Activated CD8-positive, alpha-beta memory T cell treated with anti-CD3 and anti-CD28 coated beads, Interleukin-2, amount 50 U/mL, for 1 hour (primary cell): Measurements from ENCODE around the gene IL11.

ENCODE experiments used
- DNase-seq: peaks from one replicate; pipeline ENCODE4 v3.0.0-alpha.2; 2020; ENCODE audit errors: extremely low read depth

IL11 gene

GRCh38 chr19:55324662-55325061 is 45.6 kb downstream of the IL11 start:
- DNase-seq = no peak

DNA sequence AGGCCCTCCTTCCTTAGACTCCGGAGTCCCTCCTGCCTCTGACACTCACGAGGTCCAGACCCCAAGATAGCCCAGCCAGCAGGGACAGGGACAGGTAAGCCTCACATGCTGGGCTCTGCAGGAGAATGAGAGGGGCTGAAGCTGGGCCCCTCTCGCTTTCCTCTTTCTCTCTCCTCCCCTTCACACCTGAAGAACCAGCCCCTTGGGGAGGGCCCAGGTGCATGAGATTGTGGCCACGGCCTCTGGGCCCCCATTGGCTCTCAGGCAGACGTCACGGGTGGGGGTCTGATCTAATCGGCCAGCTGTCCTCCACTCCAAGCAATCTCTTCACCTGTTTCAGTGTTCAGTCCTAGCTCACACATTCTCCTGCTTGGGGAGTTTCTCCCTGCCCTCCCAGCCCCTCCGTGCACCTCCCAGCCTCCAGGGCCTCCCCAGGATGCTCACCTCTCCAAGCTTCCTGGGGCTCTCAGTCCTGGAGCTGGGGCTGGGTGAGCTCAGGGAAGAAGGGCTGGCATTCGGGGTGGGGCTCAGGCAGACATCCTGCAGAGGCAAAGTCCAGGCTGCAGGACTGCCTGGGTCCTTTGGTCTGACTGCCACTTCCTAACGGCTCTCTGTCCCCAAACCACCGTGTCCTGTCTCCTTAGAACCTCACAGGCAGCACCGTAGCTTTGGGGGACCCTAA is 47.9 kb downstream of the IL11 start:
- DNase-seq = no peak

GRCh38 chr19:55321466-55322137 is 48.7 kb downstream of the IL11 start:
- DNase-seq = no peak

GRCh38 chr19:55320844-55321419 is 49.3 kb downstream of the IL11 start:
- DNase-seq = no peak

GRCh38 chr19:55319785-55320184 is 50.5 kb downstream of the IL11 start:
- DNase-seq = no peak

DNA sequence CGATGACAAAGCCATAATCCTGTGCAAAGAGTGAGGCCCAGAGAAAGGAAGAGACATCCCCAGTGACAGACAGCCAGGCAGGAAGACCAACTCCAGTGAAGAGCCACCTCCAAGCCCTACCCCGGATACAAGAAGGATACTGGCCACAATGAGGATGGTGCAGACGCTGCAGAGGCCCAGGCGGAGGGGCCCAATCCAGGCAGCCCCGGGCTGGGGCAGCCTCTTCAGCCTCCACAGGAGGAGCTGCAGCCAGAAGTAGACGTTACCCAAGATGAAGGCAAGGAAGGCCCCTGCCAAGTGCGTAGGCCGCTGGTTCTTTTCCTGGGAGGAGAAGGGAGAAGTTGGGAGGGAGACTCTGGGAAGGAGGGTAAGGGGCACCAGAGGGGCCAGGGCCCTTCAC is 53.6 kb downstream of the IL11 start:
- DNase-seq = no peak

DNA sequence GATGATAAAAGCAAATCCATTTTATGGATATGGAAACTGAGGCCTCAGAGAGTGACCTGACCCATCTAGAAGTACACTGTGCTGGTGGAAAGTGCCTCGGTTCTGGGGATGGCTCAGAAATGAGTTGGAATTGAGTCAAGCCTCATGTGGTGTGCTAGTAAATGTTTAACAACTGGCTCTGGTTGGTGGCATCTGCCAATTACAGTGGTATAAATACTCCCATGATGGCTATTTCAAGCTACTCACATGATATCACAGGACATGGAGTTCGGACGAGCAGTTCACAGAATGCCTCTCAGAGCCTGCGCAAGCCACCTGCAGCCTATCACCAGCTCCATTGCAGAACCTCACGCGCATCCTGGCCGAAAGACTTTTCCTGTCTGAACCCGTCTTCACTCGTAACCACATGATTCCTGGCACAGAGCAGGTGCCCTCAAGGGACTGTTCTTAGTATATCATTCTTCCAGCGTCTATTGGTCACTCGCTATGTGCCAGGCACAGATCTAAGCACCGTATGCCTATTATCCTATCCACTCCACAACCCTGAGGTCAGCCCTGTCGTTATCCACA is 54.2 kb downstream of the IL11 start:
- DNase-seq = no peak

DNA sequence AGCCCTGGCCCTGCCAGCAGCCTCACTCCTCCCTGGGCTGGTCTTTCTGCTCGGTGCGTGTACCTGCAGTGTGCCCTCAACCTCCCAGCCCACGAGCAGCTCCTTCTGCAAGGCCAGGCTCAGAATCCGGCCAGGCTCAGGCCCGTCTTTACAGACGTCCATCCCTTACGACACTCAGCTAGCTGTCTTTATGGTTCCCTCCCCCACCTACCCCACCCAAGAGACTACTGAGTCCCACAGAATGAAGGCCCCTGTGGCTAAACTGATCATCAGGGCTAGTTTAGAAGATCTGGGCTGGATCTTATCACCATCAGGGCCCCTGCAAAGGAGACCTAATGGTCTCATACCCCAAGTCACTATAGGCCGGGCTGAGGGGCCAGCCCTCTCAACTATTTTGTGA is 55.9 kb downstream of the IL11 start:
- DNase-seq = no peak
